ENCODE results near the gene EPN3. TPM values are rescaled to one million over a fixed set of nuclear protein-coding genes. Genes with fewer than 3 reads are reported as not detected.
A peak's percentile ranks its signal among the peaks of the same experiment; 100 is the strongest.

EPN3 gene
- total RNA-seq, 1 donor from 2014 or later, result 1.5 TPM

- intact Hi-C loops (cut with DNase I), result no loop called here
- no peak for ATAC-seq
These were observed 50.2 kb downstream of the EPN3 start for GRCh38 chr17:50582741-50583140.

GRCh38 chr17:50583641-50584040 lies 51.1 kb downstream of the EPN3 start:
- ATAC-seq, result no peak
- Histone ChIP-seq H3K36me3 (no peaks in the 10 kb centered on the region), H3K9me3 (no peaks in the 10 kb centered on the region), H3K4me1 (peaks cover 2% of the 10 kb centered on the region), H3K27ac (no peak overlapping the region), H3K4me3 (no peak overlapping the region), H3K27me3 (ENCODE audit: low read depth) (peaks cover 4% of the 10 kb centered on the region)
- no peak for TF ChIP-seq CTCF (IDR thresholded peaks at IDR 0.05)
- intact Hi-C loops (cut with DNase I), result no loop called here
- no peak for DNase-seq

More at GRCh38 chr17:50582741-50583140, 50.2 kb downstream of the EPN3 start:
- DNase-seq, result no peak
- Histone ChIP-seq H3K36me3 (no peaks in the 10 kb centered on the region), H3K4me3 (no peak overlapping the region), H3K27ac (no peak overlapping the region), H3K9me3 (no peaks in the 10 kb centered on the region), H3K27me3 (ENCODE audit: low read depth) (peaks cover 6% of the 10 kb centered on the region), H3K4me1 (no peaks in the 10 kb centered on the region)
- TF ChIP-seq CTCF (IDR thresholded peaks at IDR 0.05), result no peak

GRCh38 chr17:50584116-50584515 lies 51.6 kb downstream of the EPN3 start:
- ATAC-seq (no peak), DNase-seq (no peak)
- H3K4me3 ChIP-seq, result no peak overlapping the region
- no peak overlapping the region for H3K27ac ChIP-seq
- TF ChIP-seq CTCF (IDR thresholded peaks at IDR 0.05), result no peak
- intact Hi-C loops (cut with DNase I), result no loop called here
- peaks cover 4% of the 10 kb centered on the region for H3K27me3 ChIP-seq (ENCODE audit: low read depth)
- H3K9me3 ChIP-seq, result no peaks in the 10 kb centered on the region
- H3K36me3 ChIP-seq, result no peaks in the 10 kb centered on the region
- peaks cover 7% of the 10 kb centered on the region for H3K4me1 ChIP-seq

GRCh38 chr17:50584749-50585148 lies 52.2 kb downstream of the EPN3 start:
- TF ChIP-seq CTCF (IDR thresholded peaks at IDR 0.05), result no peak
- no peak overlapping the region for H3K4me3 ChIP-seq
- peaks cover 13% of the 10 kb centered on the region for H3K4me1 ChIP-seq
- H3K9me3 ChIP-seq, result no peaks in the 10 kb centered on the region
- H3K27me3 ChIP-seq (ENCODE audit: low read depth), result peaks cover 4% of the 10 kb centered on the region
- no peaks in the 10 kb centered on the region for H3K36me3 ChIP-seq
- DNase-seq (no peak), ATAC-seq (peak in 1 of 2 donors; percentile 16)
- intact Hi-C loops (cut with DNase I), result no loop called here
- H3K27ac ChIP-seq, result no peak overlapping the region

GRCh38 chr17:50585346-50585745 lies 52.8 kb downstream of the EPN3 start:
- no peaks in the 10 kb centered on the region for H3K27me3 ChIP-seq (ENCODE audit: low read depth)
- no peak for TF ChIP-seq CTCF (IDR thresholded peaks at IDR 0.05)
- no peak overlapping the region for H3K27ac ChIP-seq
- H3K4me1 ChIP-seq, result peaks cover 13% of the 10 kb centered on the region
- H3K4me3 ChIP-seq, result no peak overlapping the region
- H3K9me3 ChIP-seq, result no peaks in the 10 kb centered on the region
- no peaks in the 10 kb centered on the region for H3K36me3 ChIP-seq
- ATAC-seq, result no peak
- no peak for DNase-seq
- intact Hi-C loops (cut with DNase I), result no loop called here

GRCh38 chr17:50585891-50586290 lies 53.4 kb downstream of the EPN3 start:
- Histone ChIP-seq H3K9me3 (no peaks in the 10 kb centered on the region), H3K4me1 (peaks cover 13% of the 10 kb centered on the region), H3K27ac (no peak overlapping the region), H3K36me3 (no peaks in the 10 kb centered on the region), H3K27me3 (ENCODE audit: low read depth) (no peaks in the 10 kb centered on the region), H3K4me3 (no peak overlapping the region)
- ATAC-seq, result no peak
- no peak for TF ChIP-seq CTCF (IDR thresholded peaks at IDR 0.05)
- no peak for DNase-seq
- intact Hi-C loops (cut with DNase I), result no loop called here

Measured in lower lobe of right lung (tissue), 2 donors.